SIG-M5 treated with dmso at 0.1 percent for 504 hours (cell line): ENCODE data around the gene GNAT3.

Experiments used
- DNase-seq: peaks from one replicate; lab custom pipeline; 2025; ENCODE audit not compliant: unreplicated experiment; lab: John Stamatoyannopoulos, UW

The GNAT3 gene

GRCh38 chr7:80467069-80467468 is 44.8 kb downstream of the GNAT3 start:
- DNase-seq = no peak

- no peak for DNase-seq
These were observed 45.2 kb downstream of the GNAT3 start for GRCh38 chr7:80466636-80467035.

- no peak for DNase-seq
These were observed 47.7 kb downstream of the GNAT3 start for GRCh38 chr7:80464211-80464610.

- no peak for DNase-seq
These were observed 48.5 kb downstream of the GNAT3 start for GRCh38 chr7:80463272-80463920.

GRCh38 chr7:80460857-80461256 is 51.0 kb downstream of the GNAT3 start:
- DNase-seq = no peak

- no peak for DNase-seq
These were observed 51.9 kb downstream of the GNAT3 start for GRCh38 chr7:80459776-80460510.

- no peak for DNase-seq
These were observed 52.8 kb downstream of the GNAT3 start for GRCh38 chr7:80458822-80459725.

- DNase-seq = peak; percentile 5
These were observed 58.0 kb downstream of the GNAT3 start for GRCh38 chr7:80453699-80454340.

GRCh38 chr7:80450621-80451308 is 61.1 kb downstream of the GNAT3 start:
- peak; percentile 7 for DNase-seq

- no peak for DNase-seq
These were observed 62.0 kb downstream of the GNAT3 start for GRCh38 chr7:80449836-80450235.

GRCh38 chr7:80445351-80445750 is 66.5 kb downstream of the GNAT3 start:
- no peak for DNase-seq

GRCh38 chr7:80444811-80445210 is 67.1 kb downstream of the GNAT3 start:
- no peak for DNase-seq

- DNase-seq = peak; percentile 80
These were observed 68.5 kb downstream of the GNAT3 start for GRCh38 chr7:80443325-80443724.

GRCh38 chr7:80440883-80441282 is 71.0 kb downstream of the GNAT3 start:
- DNase-seq = no peak

GRCh38 chr7:80439894-80440821 is 71.7 kb downstream of the GNAT3 start:
- peak; percentile 44 for DNase-seq

GRCh38 chr7:80435521-80435920 is 76.3 kb downstream of the GNAT3 start:
- DNase-seq = no peak

GRCh38 chr7:80434047-80434446 is 77.8 kb downstream of the GNAT3 start:
- DNase-seq = no peak

GRCh38 chr7:80432166-80432565 is 79.7 kb downstream of the GNAT3 start:
- DNase-seq = no peak

- no peak for DNase-seq
These were observed 82.7 kb downstream of the GNAT3 start for GRCh38 chr7:80429181-80429580.
